Neuronal stem cell (in vitro differentiated cells): ENCODE results near the gene DHRS13.
"Not testable (repeated sequence)": the region's sequence is repeated elsewhere in the genome, so short reads cannot be mapped to it uniquely, and the experiment has no call there.

Source experiments
- DNase-seq: peaks from one replicate; pipeline ENCODE4 v3.0.0-alpha.2; 2013; ENCODE audit warnings: low spot score
- H2AFZ ChIP-seq: one replicate; pipeline ENCODE4 v1.6.1; 2013; ENCODE audit warnings: mild to moderate bottlenecking, low read length, inconsistent platforms
- H2AK5ac ChIP-seq: 2 replicates; pipeline ENCODE4 v1.6.1; 2013; ENCODE audit warnings: low read depth, mild to moderate bottlenecking, inconsistent platforms, low read length, moderate library complexity, mixed read lengths
- H2BK120ac ChIP-seq: 2 replicates; pipeline ENCODE4 v1.6.1; 2013; ENCODE audit warnings: low read depth, mild to moderate bottlenecking, inconsistent platforms, low read length, moderate library complexity, mixed read lengths
- H2BK12ac ChIP-seq: one replicate; pipeline ENCODE4 v1.6.1; 2013; ENCODE audit warnings: low read length, inconsistent platforms
- H2BK15ac ChIP-seq: 2 replicates; pipeline ENCODE4 v1.6.1; 2013; ENCODE audit warnings: mild to moderate bottlenecking, low read length, inconsistent platforms, mixed read lengths
- H2BK5ac ChIP-seq: one replicate; pipeline ENCODE4 v1.6.1; 2013; ENCODE audit warnings: inconsistent platforms, mild to moderate bottlenecking, low read length, moderate library complexity
- H3K14ac ChIP-seq: one replicate; pipeline ENCODE4 v1.6.1; 2013; ENCODE audit warnings: low read length, inconsistent platforms
- H3K18ac ChIP-seq: 2 replicates; pipeline ENCODE4 v1.6.1; 2013; ENCODE audit warnings: low read length, inconsistent platforms
- H3K23ac ChIP-seq: 2 replicates; pipeline ENCODE4 v1.6.1; 2013; ENCODE audit warnings: low read depth, mild to moderate bottlenecking, mixed read lengths, low read length, inconsistent platforms; ENCODE audit not compliant: poor library complexity
- H3K27ac ChIP-seq: replicated peaks from 3 replicates; pipeline ENCODE4 v1.5.1; 2013; ENCODE audit warnings: low read length, inconsistent platforms
- H3K27me3 ChIP-seq, 3 experiments: 2 replicates each; pipeline ENCODE4 v1.6.1; 2013; ENCODE audit warnings: low read length in 3 of 3, mild to moderate bottlenecking in 2 of 3, inconsistent platforms in 1 of 3, low read depth in 1 of 3, mixed read lengths in 1 of 3, moderate library complexity in 1 of 3; ENCODE audit not compliant: control insufficient read depth in 3 of 3, insufficient read depth in 3 of 3
- H3K36me3 ChIP-seq, 2 donors: replicated peaks in 1 of 2; 2 replicates each; pipeline ENCODE4 v1.6.1; 2013; ENCODE audit warnings: low read length in 2 of 2; ENCODE audit not compliant: control insufficient read depth in 2 of 2, insufficient read depth in 2 of 2
- H3K4ac ChIP-seq: 2 replicates; pipeline ENCODE4 v1.6.1; 2013; ENCODE audit warnings: inconsistent platforms, mild to moderate bottlenecking, low read length, moderate library complexity
- H3K4me1 ChIP-seq, 2 donors: 1 replicate in 1 of 2; 2 replicates in 1 of 2; pipeline ENCODE4 v1.6.1; 2013; ENCODE audit warnings: low read length in 2 of 2, low read depth in 1 of 2; ENCODE audit not compliant: control insufficient read depth in 2 of 2, insufficient read depth in 1 of 2
- H3K4me2 ChIP-seq: one replicate; pipeline ENCODE4 v1.6.1; 2013; ENCODE audit warnings: mild to moderate bottlenecking, low read length, inconsistent platforms; ENCODE audit not compliant: insufficient read depth, poor library complexity, severe bottlenecking
- H3K4me3 ChIP-seq, 2 donors: 2 replicates each; pipeline ENCODE4 v1.5.1; 2013; ENCODE audit warnings: low read length in 2 of 2, mild to moderate bottlenecking in 2 of 2, inconsistent platforms in 1 of 2, moderate library complexity in 1 of 2
- H3K79me1 ChIP-seq: one replicate; pipeline ENCODE4 v1.6.1; 2013; ENCODE audit warnings: low read depth, mild to moderate bottlenecking, inconsistent platforms, low read length, moderate library complexity
- H3K9ac ChIP-seq: one replicate; pipeline ENCODE4 v1.6.1; 2013; ENCODE audit warnings: mild to moderate bottlenecking, low read depth, low read length, inconsistent platforms; ENCODE audit not compliant: poor library complexity
- H3K9me3 ChIP-seq, 2 donors: replicated peaks in 1 of 2; 2 replicates each; pipeline versions ENCODE3 to v1.6.1; 2013; ENCODE audit warnings: low read length in 2 of 2, mild to moderate bottlenecking in 2 of 2, inconsistent platforms in 1 of 2, low read depth in 1 of 2, mixed read lengths in 1 of 2, moderate library complexity in 1 of 2; ENCODE audit not compliant: control insufficient read depth in 2 of 2, insufficient read depth in 1 of 2
- H4K8ac ChIP-seq: one replicate; pipeline ENCODE4 v1.6.1; 2013; ENCODE audit warnings: low read depth, mild to moderate bottlenecking, inconsistent platforms, low read length, moderate library complexity
- H4K91ac ChIP-seq: one replicate; pipeline ENCODE4 v1.6.1; 2013; ENCODE audit warnings: low read length, low read depth, mild to moderate bottlenecking, inconsistent platforms; ENCODE audit not compliant: poor library complexity
- WGBS, 2 donors: extraction: QIAGEN DNeasy Blood & Tissue Kit; methylation state at CpG; one replicate each; pipeline ENCODE4 v1.1.7; 2013; ENCODE audit warnings: missing lambda C conversion rate in 2 of 2, mixed read lengths in 1 of 2; ENCODE audit not compliant: insufficient read length in 2 of 2, insufficient replicate concordance in 1 of 2; ENCODE audit errors: extremely low coverage in 2 of 2; 5-methylcytosine and 5-hydroxymethylcytosine counted together

DHRS13 gene

DNA sequence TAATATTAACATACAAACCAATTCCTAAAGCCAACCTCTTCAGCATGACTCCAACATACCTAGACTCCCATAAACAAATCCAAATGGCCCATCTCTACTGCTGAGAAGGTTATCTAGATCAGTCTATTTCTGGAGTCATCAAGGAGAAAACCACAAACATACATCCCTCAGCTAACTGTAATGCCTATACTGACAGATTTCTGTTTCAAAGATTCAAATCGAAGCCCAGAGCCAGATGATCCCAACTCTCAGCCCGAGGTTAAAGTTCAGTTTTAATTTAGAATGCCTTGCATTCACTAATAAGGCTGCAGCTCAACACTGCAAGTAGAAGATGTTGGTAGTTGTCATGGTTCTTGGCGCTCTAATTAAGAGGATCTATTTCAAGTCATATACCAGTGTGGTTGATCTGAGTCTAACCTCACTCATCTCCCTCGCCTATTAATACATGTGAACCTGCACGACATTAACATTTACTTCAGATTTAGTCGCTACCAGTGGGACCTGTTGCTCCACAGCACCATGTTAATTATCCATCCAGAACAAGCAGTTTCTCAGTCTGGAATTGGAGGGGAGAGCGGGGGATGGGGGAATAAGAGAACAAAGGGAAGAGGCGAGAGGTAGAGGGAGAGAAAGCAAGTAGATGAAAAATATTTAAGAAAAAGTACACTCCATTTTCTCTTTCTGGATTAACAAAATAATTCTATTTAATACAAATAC is 33.0 kb upstream of the DHRS13 start:
- no peak overlapping the region for H2AFZ ChIP-seq
- H3K27me3 ChIP-seq: no peaks in the 10 kb centered on the region
- no peak overlapping the region for H3K23ac ChIP-seq
- WGBS, 2 donors: no CpG with 5 or more reads among the region's 8 CpGs
- H3K4ac ChIP-seq: no peak overlapping the region
- no peak overlapping the region for H4K8ac ChIP-seq
- peaks cover 0 to 72% of the 10 kb centered on the region in 2 donors for H3K36me3 ChIP-seq
- no peak overlapping the region for H3K27ac ChIP-seq
- H3K79me1 ChIP-seq: no peaks in the 10 kb centered on the region
- no peak overlapping the region for H3K14ac ChIP-seq
- no peak overlapping the region for H2BK15ac ChIP-seq
- H3K9ac ChIP-seq: no peak overlapping the region
- no peak overlapping the region for H2BK120ac ChIP-seq
- no peaks in the 10 kb centered on the region for H3K9me3 ChIP-seq
- H3K18ac ChIP-seq: no peak overlapping the region
- peaks cover 25 to 39% of the 10 kb centered on the region in 2 donors for H3K4me1 ChIP-seq
- no peak overlapping the region for H2BK5ac ChIP-seq
- H4K91ac ChIP-seq: no peak overlapping the region
- no peak overlapping the region for H3K4me3 ChIP-seq
- no peak overlapping the region for H2BK12ac ChIP-seq
- no peak overlapping the region for H2AK5ac ChIP-seq
- DNase-seq: no peak
- H3K4me2 ChIP-seq: no peak overlapping the region

DNA sequence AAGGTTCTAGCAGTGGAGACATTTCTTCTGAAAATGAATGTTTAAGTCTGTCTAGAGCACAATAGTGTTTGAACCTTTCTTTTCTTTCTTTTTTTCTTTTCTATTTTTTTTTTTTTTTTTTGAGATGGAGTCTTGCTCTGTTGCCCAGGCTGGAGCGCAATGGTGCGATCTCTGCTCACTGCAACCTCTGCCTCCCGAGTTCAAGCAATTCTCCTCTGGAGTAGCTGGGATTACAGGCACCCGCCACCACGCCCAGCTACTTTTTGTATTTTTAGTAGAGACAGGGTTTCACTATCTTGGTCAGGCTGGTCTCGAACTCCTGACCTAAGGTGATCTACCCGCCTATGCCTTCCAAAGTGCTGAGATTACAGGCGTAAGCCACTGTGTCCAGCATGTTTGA is 31.6 kb upstream of the DHRS13 start:
- H3K27ac ChIP-seq, H2BK5ac ChIP-seq, H4K8ac ChIP-seq, H3K18ac ChIP-seq, H2BK12ac ChIP-seq, H2BK120ac ChIP-seq, H3K9me3 ChIP-seq, H3K4me3 ChIP-seq, H3K23ac ChIP-seq, H2AFZ ChIP-seq, H4K91ac ChIP-seq, H3K4ac ChIP-seq, H3K79me1 ChIP-seq, H3K4me2 ChIP-seq, DNase-seq, H2BK15ac ChIP-seq, H3K14ac ChIP-seq, H2AK5ac ChIP-seq, H3K27me3 ChIP-seq, H3K9ac ChIP-seq: not testable (repeated sequence)
- WGBS, 2 donors: no CpG with 5 or more reads among the region's 8 CpGs
- Histone ChIP-seq H3K36me3 (peaks cover 0 to 76% of the 10 kb centered on the region in 2 donors), H3K4me1 (peaks cover 15 to 26% of the 10 kb centered on the region in 2 donors)

DNA sequence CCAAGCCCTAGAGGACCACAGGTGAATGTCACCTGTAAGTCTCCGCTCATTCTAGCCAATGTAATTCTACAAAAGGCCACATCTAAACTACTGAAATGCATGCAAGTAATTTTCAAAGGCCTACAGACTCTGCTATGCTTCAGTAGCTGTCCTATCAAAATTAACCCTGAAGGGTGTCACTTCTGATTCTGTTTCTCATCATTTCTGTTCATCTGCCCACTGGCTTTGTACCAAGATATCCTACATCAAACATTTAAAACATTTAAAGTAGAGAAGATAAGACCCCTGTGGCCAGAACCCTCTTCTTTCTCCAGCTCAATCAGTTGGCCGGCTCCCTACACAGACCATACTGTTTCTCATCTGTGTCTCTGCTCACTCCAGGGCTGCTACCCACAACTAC is 26.9 kb upstream of the DHRS13 start:
- Histone ChIP-seq H3K27ac (no peak overlapping the region), H3K36me3 (peaks cover 9 to 77% of the 10 kb centered on the region in 2 donors), H2AFZ (no peak overlapping the region), H3K27me3 (no peaks in the 10 kb centered on the region), H2AK5ac (no peak overlapping the region), H3K23ac (no peak overlapping the region), H3K4me1 (no peaks in the 10 kb centered on the region), H3K79me1 (no peaks in the 10 kb centered on the region), H3K9ac (no peak overlapping the region), H2BK120ac (no peak overlapping the region), H4K8ac (no peak overlapping the region), H3K4me3 (no peak overlapping the region), H2BK15ac (no peak overlapping the region), H4K91ac (no peak overlapping the region), H2BK5ac (no peak overlapping the region), H3K4me2 (no peak overlapping the region), H3K4ac (no peak overlapping the region), H3K14ac (no peak overlapping the region), H3K18ac (no peak overlapping the region), H2BK12ac (no peak overlapping the region), H3K9me3 (no peaks in the 10 kb centered on the region)
- no CpG with 5 or more reads among the region's 2 CpGs for WGBS, 2 donors
- no peak for DNase-seq

DNA sequence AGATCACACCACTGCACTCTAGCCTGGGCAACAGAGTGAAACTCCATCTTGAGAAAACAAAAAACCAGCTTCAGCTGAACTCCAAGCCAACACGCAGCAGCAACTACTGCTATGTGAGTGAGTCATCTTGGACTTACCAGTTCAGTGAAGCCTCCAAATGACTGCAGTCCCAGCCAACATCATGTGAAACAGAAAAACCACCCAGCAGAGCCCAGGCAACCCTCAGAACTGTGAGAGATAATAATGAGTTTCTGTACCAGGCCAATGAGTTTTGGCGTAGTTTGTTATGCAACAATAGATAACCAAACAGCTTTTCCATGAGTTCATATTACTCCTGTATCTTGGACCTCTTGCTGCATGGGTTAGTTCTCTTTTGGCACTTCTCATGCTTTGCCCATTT is 25.2 kb upstream of the DHRS13 start:
- peaks cover 13 to 79% of the 10 kb centered on the region in 2 donors for H3K36me3 ChIP-seq
- no CpG with 5 or more reads among the region's 2 CpGs for WGBS, 2 donors
- H4K8ac ChIP-seq: no peak overlapping the region
- H3K23ac ChIP-seq: no peak overlapping the region
- no peak overlapping the region for H3K14ac ChIP-seq
- H2AK5ac ChIP-seq: no peak overlapping the region
- no peak overlapping the region for H3K4ac ChIP-seq
- H3K27me3 ChIP-seq: no peaks in the 10 kb centered on the region
- no peak overlapping the region for H3K9ac ChIP-seq
- H3K79me1 ChIP-seq: no peaks in the 10 kb centered on the region
- H3K4me1 ChIP-seq: no peaks in the 10 kb centered on the region
- H4K91ac ChIP-seq: no peak overlapping the region
- H2BK120ac ChIP-seq: no peak overlapping the region
- no peak overlapping the region for H3K4me2 ChIP-seq
- no peak overlapping the region for H3K27ac ChIP-seq
- no peaks in the 10 kb centered on the region for H3K9me3 ChIP-seq
- H2AFZ ChIP-seq: no peak overlapping the region
- H3K18ac ChIP-seq: no peak overlapping the region
- no peak overlapping the region for H2BK15ac ChIP-seq
- H2BK5ac ChIP-seq: no peak overlapping the region
- no peak overlapping the region for H3K4me3 ChIP-seq
- no peak overlapping the region for H2BK12ac ChIP-seq
- no peak for DNase-seq
